K562 (cell line): ENCODE results near the gene GCK. TPM values are rescaled to one million over a fixed set of nuclear protein-coding genes. Genes with fewer than 3 reads are reported as not detected.
A peak's percentile ranks its signal among the peaks of the same experiment; 100 is the strongest.

Experiments used
- ARNT ChIP-seq, 2 experiments: fragments of 450-650 bp; IDR thresholded peaks; 2 replicates each; pipeline ENCODE4 v1.6.1; 2016; ENCODE audit warnings: mild to moderate bottlenecking in 1 of 2
- DDX20 ChIP-seq: fragments of 450-650 bp; IDR thresholded peaks from 2 replicates; pipeline ENCODE4 v1.6.1; 2016; ENCODE audit warnings: missing genetic modification characterization, low read depth, mild to moderate bottlenecking, missing compliant biosample characterization, moderate library complexity
- DEAF1 ChIP-seq: fragments of 450-650 bp; formaldehyde crosslinking; IDR thresholded peaks from 2 replicates; pipeline ENCODE4 v1.4.0; 2020; ENCODE audit warnings: mild to moderate bottlenecking, moderate library complexity
- FOXO4 ChIP-seq: fragments of 450-650 bp; formaldehyde crosslinking; IDR thresholded peaks from 2 replicates; pipeline ENCODE4 v1.4.0; 2020; ENCODE audit warnings: mild to moderate bottlenecking, moderate library complexity
- HNRNPK ChIP-seq: fragments of 200-400 bp; formaldehyde crosslinking; IDR thresholded peaks from one replicate; pipeline ENCODE4 v1.6.1; 2018; ENCODE audit warnings: mild to moderate bottlenecking, low read depth, low read length; ENCODE audit not compliant: poor library complexity, severe bottlenecking
- HOMEZ ChIP-seq: fragments of 250-450 bp; sonication (Bioruptor Pico); IDR thresholded peaks from 2 replicates; pipeline ENCODE4 v1.4.0; 2020; ENCODE audit warnings: mild to moderate bottlenecking, moderate library complexity
- JUND ChIP-seq, 2 experiments: IDR thresholded peaks; 2 replicates in 1 of 2; 3 replicates in 1 of 2; pipeline ENCODE4 v1.6.1; 2011; ENCODE audit warnings: borderline replicate concordance in 2 of 2, low read depth in 2 of 2, low read length in 2 of 2, improper control_type of control experiment in 1 of 2, missing biosample characterization in 1 of 2, missing genetic modification characterization in 1 of 2, missing genetic modification reagents in 1 of 2
- KAT8 ChIP-seq: fragments of 450-650 bp; IDR thresholded peaks from 2 replicates; pipeline ENCODE4 v1.6.1; 2016; ENCODE audit warnings: low read depth, mild to moderate bottlenecking
- KLF6 ChIP-seq: fragments of 250-450 bp; sonication (Bioruptor Pico); IDR thresholded peaks from 2 replicates; pipeline ENCODE4 v1.4.0; 2020; ENCODE audit warnings: mild to moderate bottlenecking, moderate library complexity, borderline replicate concordance
- MAFK ChIP-seq: IDR thresholded peaks from 2 replicates; pipeline ENCODE4 v1.6.1; 2011; ENCODE audit warnings: low read length, improper control_type of control experiment
- MNT ChIP-seq, 2 experiments: fragments of 450-650 bp; conservative IDR thresholded peaks; 2 replicates each; pipeline ENCODE4 v1.6.1; 2017; ENCODE audit warnings: mild to moderate bottlenecking in 2 of 2, moderate library complexity in 2 of 2
- POLR2H ChIP-seq: IDR thresholded peaks from 2 replicates; pipeline ENCODE4 v1.6.1; 2016; ENCODE audit warnings: missing genetic modification characterization, low read depth, mild to moderate bottlenecking, control low read depth, missing compliant biosample characterization, moderate library complexity
- RBM25 ChIP-seq: fragments of 200-400 bp; formaldehyde crosslinking; IDR thresholded peaks from 2 replicates; pipeline ENCODE4 v1.6.1; 2018; ENCODE audit warnings: low read length, low read depth, moderate library complexity; ENCODE audit not compliant: severe bottlenecking
- SIN3A ChIP-seq, 2 experiments: fragments of 150-350 bp in 1 of 2; IDR thresholded peaks; 2 replicates each; pipeline ENCODE4 v1.6.1; 2011 to 2016; ENCODE audit warnings: borderline replicate concordance in 2 of 2, low read depth in 2 of 2, low read length in 2 of 2, mild to moderate bottlenecking in 2 of 2, moderate library complexity in 2 of 2; ENCODE audit not compliant: control insufficient read depth in 1 of 2
- SMARCB1 ChIP-seq: IDR thresholded peaks from 2 replicates; pipeline ENCODE4 v1.6.1; 2011; ENCODE audit warnings: improper control_type of control experiment, low read depth; ENCODE audit not compliant: insufficient read length
- SRSF3 ChIP-seq: fragments of 200-400 bp; formaldehyde crosslinking; IDR thresholded peaks from 2 replicates; pipeline ENCODE4 v1.6.1; 2016; ENCODE audit warnings: mild to moderate bottlenecking, low read length, moderate library complexity; ENCODE audit not compliant: insufficient read depth
- TCF7L2 ChIP-seq: fragments of 150-350 bp; IDR thresholded peaks from 2 replicates; pipeline ENCODE4 v1.6.1; 2016; ENCODE audit warnings: low read depth, mild to moderate bottlenecking, low read length, moderate library complexity
- ZBED1 ChIP-seq: IDR thresholded peaks from 2 replicates; pipeline ENCODE4 v1.6.1; 2014
- ZNF668 ChIP-seq: fragments of 250-450 bp; sonication (Bioruptor Pico); IDR thresholded peaks from 2 replicates; pipeline ENCODE4 v1.8.0; 2022; ENCODE audit warnings: mild to moderate bottlenecking, inconsistent platforms
- ZNF76 ChIP-seq: fragments of 250-450 bp; sonication (Bioruptor Pico); IDR thresholded peaks from 2 replicates; pipeline ENCODE4 v1.4.0; 2020; ENCODE audit warnings: mild to moderate bottlenecking, moderate library complexity, borderline replicate concordance
- polyA plus RNA-seq, 8 experiments: library from polyadenylated mRNA; depleted of rRNA in 4 of 8; stranded (reverse) in 5 of 8; unstranded in 3 of 8; fragments of >200 nt; fragmentation: Nextera tagmentation in 2 of 8; fragmentation: Illumina TruSeq in 1 of 8; extraction: Ambion mirVana in 2 of 8; extraction: Trizol in 1 of 8; gene quantifications; 2 replicates each; pipeline versions ENCODE4 v1.2.1 to v1.2.3, GENCODE V29; 2011 to 2014; ENCODE audit warnings: inconsistent platforms in 1 of 8, missing spikeins in 1 of 8
- total RNA-seq, 7 experiments: library from RNA; depleted of rRNA in 6 of 7; stranded (reverse); fragments of >200 nt in 6 of 7; fragmentation: Illumina TruSeq in 2 of 7; extraction: Trizol in 2 of 7; gene quantifications; 2 replicates each; pipeline versions ENCODE4 v1.2.1 to v1.2.3, GENCODE V29; 2011 to 2021; ENCODE audit warnings: low replicate concordance in 1 of 7

The GCK gene
- total and polyA plus RNA-seq, 9 of the 15 experiments (the other 6 are each of a cell fraction or from before 2014, with no cell fraction given), result 0.11 to 0.55 (median 0.16) TPM; not detected in 3

- TF ChIP-seq FOXO4 (CRISPR knock-in tag) (no peak), KAT8 (no peak), ARNT (IDR thresholded peaks at IDR 0.05) (no peak), HOMEZ (CRISPR knock-in tag) (no peak), ZBED1 (no peak), POLR2H (tag) (no peak), RBM25 (no peak), JUND (IDR thresholded peaks at IDR 0.05; ENCODE audit: borderline replicate concordance, low read depth, low read length) (peak; percentile 77), JUND (tag; IDR thresholded peaks at IDR 0.05; ENCODE audit: borderline replicate concordance, low read depth, low read length) (peak; percentile 30; the same call in 1 of the 3 replicates), HNRNPK (no peak), MAFK (no peak), ZNF76 (CRISPR knock-in tag) (no peak), DEAF1 (no peak), ZNF668 (CRISPR knock-in tag) (no peak), SRSF3 (no peak), DDX20 (no peak), KLF6 (CRISPR knock-in tag) (no peak), MNT (conservative IDR thresholded peaks at IDR 0.05) (no peak), SIN3A (IDR thresholded peaks at IDR 0.05; ENCODE audit: borderline replicate concordance in 2 of 2, control insufficient read depth in 1 of 2, low read depth in 2 of 2, low read length in 2 of 2) (no peak), SMARCB1 (no peak), TCF7L2 (peak; percentile 72; the same call in 1 of the 2 replicates)
These were observed 76.8 kb downstream of the GCK start (continued) for GRCh38 chr7:44112231-44112996.
